NOMO-1 treated with dmso at 0.1 percent for 144 hours (cell line): ENCODE measurements around the gene CACNA2D3.
"Not testable (repeated sequence)": the region's sequence is repeated elsewhere in the genome, so short reads cannot be mapped to it uniquely, and the experiment has no call there.

Source experiments
- DNase-seq: peaks from one replicate; lab custom pipeline; 2025; ENCODE audit not compliant: unreplicated experiment; lab: John Stamatoyannopoulos, UW

Gene CACNA2D3

GRCh38 chr3:54122324-54123002 lies at the start of gene CACNA2D3:
Gene CACNA2D3 (plus strand): TSS chr3:54122552.
- DNase-seq, result no peak

- DNase-seq, result no peak
These were observed 49.0 kb upstream of the CACNA2D3 start for GRCh38 chr3:54073386-54073785.

GRCh38 chr3:54079314-54079713 lies 43.0 kb upstream of the CACNA2D3 start:
- DNase-seq, result no peak

- no peak for DNase-seq
These were observed 42.5 kb upstream of the CACNA2D3 start for GRCh38 chr3:54079730-54080325.

GRCh38 chr3:54083921-54084320 lies 38.4 kb upstream of the CACNA2D3 start:
- no peak for DNase-seq

- DNase-seq, result no peak
These were observed 36.4 kb upstream of the CACNA2D3 start for GRCh38 chr3:54085936-54086335.

- no peak for DNase-seq
These were observed 35.5 kb upstream of the CACNA2D3 start for GRCh38 chr3:54086652-54087405.

- DNase-seq, result no peak
These were observed 34.6 kb upstream of the CACNA2D3 start for GRCh38 chr3:54087581-54088410.

GRCh38 chr3:54093491-54094248 lies 28.7 kb upstream of the CACNA2D3 start:
- DNase-seq, result no peak

- no peak for DNase-seq
These were observed 27.4 kb upstream of the CACNA2D3 start for GRCh38 chr3:54094926-54095325.

- no peak for DNase-seq
These were observed 23.0 kb upstream of the CACNA2D3 start for GRCh38 chr3:54099381-54099780.

GRCh38 chr3:54104084-54104483 lies 18.3 kb upstream of the CACNA2D3 start:
- DNase-seq, result no peak

- not testable (repeated sequence) for DNase-seq
These were observed 6.2 kb upstream of the CACNA2D3 start for GRCh38 chr3:54116129-54116528.

GRCh38 chr3:54120657-54121413 lies 1.5 kb upstream of the CACNA2D3 start:
- no peak for DNase-seq

- DNase-seq, result no peak
These were observed 683 bp upstream of the CACNA2D3 start for GRCh38 chr3:54121414-54122323.

- no peak for DNase-seq
These were observed 837 bp downstream of the CACNA2D3 start for GRCh38 chr3:54123003-54123775.

- no peak for DNase-seq
These were observed 1.4 kb downstream of the CACNA2D3 start for GRCh38 chr3:54123776-54124196.

- DNase-seq, result no peak
These were observed 2.9 kb downstream of the CACNA2D3 start for GRCh38 chr3:54125300-54125699.
